ENCODE data around the gene IFT122. TPM values are rescaled to one million over a fixed set of nuclear protein-coding genes. Genes with fewer than 3 reads are reported as not detected.

Gene IFT122, protein sequence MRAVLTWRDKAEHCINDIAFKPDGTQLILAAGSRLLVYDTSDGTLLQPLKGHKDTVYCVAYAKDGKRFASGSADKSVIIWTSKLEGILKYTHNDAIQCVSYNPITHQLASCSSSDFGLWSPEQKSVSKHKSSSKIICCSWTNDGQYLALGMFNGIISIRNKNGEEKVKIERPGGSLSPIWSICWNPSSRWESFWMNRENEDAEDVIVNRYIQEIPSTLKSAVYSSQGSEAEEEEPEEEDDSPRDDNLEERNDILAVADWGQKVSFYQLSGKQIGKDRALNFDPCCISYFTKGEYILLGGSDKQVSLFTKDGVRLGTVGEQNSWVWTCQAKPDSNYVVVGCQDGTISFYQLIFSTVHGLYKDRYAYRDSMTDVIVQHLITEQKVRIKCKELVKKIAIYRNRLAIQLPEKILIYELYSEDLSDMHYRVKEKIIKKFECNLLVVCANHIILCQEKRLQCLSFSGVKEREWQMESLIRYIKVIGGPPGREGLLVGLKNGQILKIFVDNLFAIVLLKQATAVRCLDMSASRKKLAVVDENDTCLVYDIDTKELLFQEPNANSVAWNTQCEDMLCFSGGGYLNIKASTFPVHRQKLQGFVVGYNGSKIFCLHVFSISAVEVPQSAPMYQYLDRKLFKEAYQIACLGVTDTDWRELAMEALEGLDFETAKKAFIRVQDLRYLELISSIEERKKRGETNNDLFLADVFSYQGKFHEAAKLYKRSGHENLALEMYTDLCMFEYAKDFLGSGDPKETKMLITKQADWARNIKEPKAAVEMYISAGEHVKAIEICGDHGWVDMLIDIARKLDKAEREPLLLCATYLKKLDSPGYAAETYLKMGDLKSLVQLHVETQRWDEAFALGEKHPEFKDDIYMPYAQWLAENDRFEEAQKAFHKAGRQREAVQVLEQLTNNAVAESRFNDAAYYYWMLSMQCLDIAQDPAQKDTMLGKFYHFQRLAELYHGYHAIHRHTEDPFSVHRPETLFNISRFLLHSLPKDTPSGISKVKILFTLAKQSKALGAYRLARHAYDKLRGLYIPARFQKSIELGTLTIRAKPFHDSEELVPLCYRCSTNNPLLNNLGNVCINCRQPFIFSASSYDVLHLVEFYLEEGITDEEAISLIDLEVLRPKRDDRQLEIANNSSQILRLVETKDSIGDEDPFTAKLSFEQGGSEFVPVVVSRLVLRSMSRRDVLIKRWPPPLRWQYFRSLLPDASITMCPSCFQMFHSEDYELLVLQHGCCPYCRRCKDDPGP
- total RNA-seq: 52.5 TPM

DNA sequence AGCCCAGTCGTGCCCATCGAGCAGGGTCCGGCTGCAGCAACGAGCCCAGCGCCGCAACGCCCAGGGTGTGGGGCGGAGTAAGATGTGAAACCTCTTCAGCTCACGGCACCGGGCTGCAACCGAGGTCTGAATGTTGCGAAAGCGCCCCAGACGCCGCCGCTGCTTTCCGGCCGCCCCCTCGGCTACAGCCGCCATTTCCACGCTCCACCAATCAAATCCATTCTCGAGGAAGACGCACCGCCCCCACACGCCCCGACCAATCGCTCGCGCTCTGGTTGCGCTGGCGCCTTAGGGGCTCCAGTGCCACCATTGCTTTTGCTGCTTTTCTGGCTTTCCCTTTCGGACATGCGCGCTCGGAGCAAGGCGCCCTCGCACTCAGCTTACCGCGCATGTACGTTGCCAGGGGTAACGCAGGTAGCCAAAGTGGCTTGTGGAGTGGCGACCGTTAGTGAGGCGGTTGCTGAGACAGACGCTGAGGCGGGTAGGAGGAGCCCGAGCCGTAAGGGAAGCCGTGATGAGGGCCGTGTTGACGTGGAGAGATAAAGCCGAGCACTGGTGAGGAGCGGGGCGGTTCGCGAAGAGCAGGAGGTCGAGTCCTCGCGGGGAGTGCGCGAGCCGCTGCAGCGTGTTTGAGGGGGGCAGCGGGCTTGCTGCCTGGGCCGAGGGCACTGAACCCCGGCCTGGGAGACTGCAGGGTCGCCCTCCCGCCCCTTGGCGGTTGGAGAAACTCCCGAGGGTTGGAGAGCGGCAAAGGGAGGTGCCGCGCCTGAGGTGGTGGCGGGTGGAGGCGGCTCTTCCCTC, at the start of gene IFT122, which contains the start of gene MBD4:
IFT122 (plus strand) TSS at position 408 of the 801 bp plus-strand sequence; CDS start at position 515, 107 bp downstream.
MBD4 (minus strand) TSS at position 132 of the 801 bp plus-strand sequence; CDS start at position 17, 115 bp downstream.

DNA sequence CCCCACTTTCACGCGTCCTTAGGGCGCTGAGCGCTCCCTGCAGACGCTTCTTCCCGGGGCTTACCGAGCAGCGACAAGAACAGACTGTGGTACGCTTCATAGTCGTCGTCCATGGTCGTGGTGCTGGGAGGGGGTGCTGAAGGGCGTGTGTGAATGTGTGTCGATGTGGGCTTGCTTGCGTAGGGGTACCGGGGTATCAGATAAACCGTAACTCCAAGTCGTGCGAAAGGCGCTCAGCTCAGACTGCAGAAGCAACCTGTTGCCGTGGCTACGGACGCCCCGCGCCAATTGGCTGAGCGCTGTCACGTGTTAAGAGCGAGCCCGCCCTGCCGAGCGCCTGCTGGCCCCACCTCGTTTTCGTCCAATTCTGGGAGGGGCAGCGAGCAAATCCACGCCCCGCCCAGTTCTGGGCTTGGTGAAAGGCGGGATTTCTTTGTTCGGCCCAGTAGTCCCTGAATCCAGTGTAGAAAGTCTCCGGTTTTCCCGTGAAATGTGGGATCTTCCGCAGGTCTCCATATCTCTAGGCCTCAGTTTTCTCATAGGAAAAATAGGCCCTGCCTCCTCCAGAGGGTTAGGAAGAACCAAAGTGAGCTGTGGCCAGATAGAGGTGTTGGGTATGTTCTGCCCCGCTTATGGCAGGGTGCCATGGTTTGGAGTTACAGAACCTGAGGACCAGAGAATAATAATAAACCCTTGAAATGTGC, 11.5 kb upstream of the IFT122 start, which contains the start of gene EFCAB12:
EFCAB12 (minus strand) TSS at position 261 of the 704 bp plus-strand sequence; CDS start at position 113, 148 bp downstream.

DNA sequence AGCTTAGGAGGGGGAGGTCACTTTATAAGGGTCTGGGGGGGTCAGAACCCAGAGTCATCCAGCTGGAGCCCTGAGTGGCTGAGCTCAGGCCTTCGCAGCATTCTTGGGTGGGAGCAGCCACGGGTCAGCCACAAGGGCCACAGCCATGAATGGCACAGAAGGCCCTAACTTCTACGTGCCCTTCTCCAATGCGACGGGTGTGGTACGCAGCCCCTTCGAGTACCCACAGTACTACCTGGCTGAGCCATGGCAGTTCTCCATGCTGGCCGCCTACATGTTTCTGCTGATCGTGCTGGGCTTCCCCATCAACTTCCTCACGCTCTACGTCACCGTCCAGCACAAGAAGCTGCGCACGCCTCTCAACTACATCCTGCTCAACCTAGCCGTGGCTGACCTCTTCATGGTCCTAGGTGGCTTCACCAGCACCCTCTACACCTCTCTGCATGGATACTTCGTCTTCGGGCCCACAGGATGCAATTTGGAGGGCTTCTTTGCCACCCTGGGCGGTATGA, 88.6 kb downstream of the IFT122 start, which contains the start of gene RHO:
RHO (plus strand) TSS at position 51 of the 512 bp plus-strand sequence; CDS start at position 146, 95 bp downstream.

DNA sequence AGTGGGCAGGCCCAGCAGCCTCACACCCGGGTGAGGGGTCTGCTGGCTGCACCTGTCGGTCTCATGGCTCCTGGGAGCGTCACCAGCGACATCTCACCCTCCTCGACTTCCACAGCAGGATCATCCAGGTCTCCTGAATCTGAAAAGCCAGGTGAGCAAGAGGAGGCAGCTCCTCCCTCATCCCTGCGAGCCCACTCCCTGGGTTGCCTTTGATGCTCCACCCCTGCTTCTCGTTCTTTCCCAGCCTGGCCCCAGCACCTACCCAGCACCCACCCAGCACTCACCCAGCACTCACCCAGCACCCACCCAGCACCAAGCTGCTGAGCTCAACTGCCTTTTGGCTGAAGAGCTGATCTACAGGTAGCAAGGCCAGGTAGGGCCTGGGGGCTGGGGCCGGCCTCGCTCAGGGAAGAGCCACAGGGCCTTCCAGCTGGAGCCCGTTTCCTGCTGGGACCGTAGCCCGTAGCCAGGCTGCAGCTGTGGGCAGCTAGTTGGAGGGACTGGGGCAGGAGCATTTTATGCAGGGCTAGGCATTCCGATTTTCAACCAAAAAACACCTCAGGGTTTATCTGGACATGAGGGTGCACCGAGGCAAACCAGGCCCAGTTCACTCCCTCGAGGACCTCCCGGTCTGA, 103.2 kb downstream of the IFT122 start, which contains the start of gene H1-8:
H1-8 (plus strand) TSS at position 20 of the 635 bp plus-strand sequence; CDS start at position 64, 44 bp downstream.

Other genes starting within 250 kb of the IFT122 start
- 122 TPM for gene COPG1, start 190.6 kb upstream of the IFT122 start, total RNA-seq
- 35.2 TPM for gene HMCES, start 161.4 kb upstream of the IFT122 start, total RNA-seq
- 0.44 TPM for gene EFCAB12, start 11.6 kb upstream of the IFT122 start, total RNA-seq
- gene MBD4, start 276 bp upstream of the IFT122 start, total RNA-seq: 30.8 TPM
- 3.0 TPM for gene RHO, start 88.4 kb downstream of the IFT122 start, total RNA-seq
- gene H1-8, start 103.0 kb downstream of the IFT122 start, total RNA-seq: not detected
- gene PLXND1, start 166.5 kb downstream of the IFT122 start, total RNA-seq: 114 TPM

All from camera-type eye (tissue), 1 donor.